Activated CD4-positive, alpha-beta T cell treated with anti-CD3 and anti-CD28 coated beads, Interleukin-2, amount 10 ng/mL, durations not matched to agents 7 days and 5 days (primary cell): ENCODE data around the gene F10. TPM values are rescaled to one million over a fixed set of nuclear protein-coding genes. Genes with fewer than 3 reads are reported as not detected.

Experiments
- CTCF ChIA-PET: fragments of 350-600 bp; sonication (Branson Sonifier 250); formaldehyde crosslinking; loops from one replicate; lab custom pipeline; 2021; ENCODE audit warnings: antibody characterized with exemption; lab: Charles Lee
- POLR2A ChIA-PET: fragments of 350-600 bp; sonication (Branson Sonifier 250); formaldehyde crosslinking; loops from one replicate; lab custom pipeline; 2021; ENCODE audit warnings: antibody characterized with exemption; lab: Charles Lee
- DNase-seq: peaks from one replicate; pipeline ENCODE4 v3.0.0-alpha.2; 2020
- H3K27ac Mint-ChIP-seq: one replicate; pipeline ENCODE4 v1.8.0; 2021; ENCODE audit warnings: mild to moderate bottlenecking, moderate library complexity, mixed read lengths
- H3K27me3 Mint-ChIP-seq: one replicate; pipeline ENCODE4 v1.8.0; 2021; ENCODE audit warnings: mixed read lengths
- H3K36me3 Mint-ChIP-seq: one replicate; pipeline ENCODE4 v1.8.0; 2021; ENCODE audit warnings: low read depth, mixed read lengths
- H3K4me1 Mint-ChIP-seq: one replicate; pipeline ENCODE4 v1.8.0; 2021; ENCODE audit warnings: mixed read lengths
- H3K4me3 Mint-ChIP-seq: one replicate; pipeline ENCODE4 v1.8.0; 2021; ENCODE audit warnings: mild to moderate bottlenecking, moderate library complexity, mixed read lengths
- H3K9me3 Mint-ChIP-seq: one replicate; pipeline ENCODE4 v1.8.0; 2021; ENCODE audit warnings: mixed read lengths
- total RNA-seq, 2 experiments: library from RNA; stranded (reverse); gene quantifications; one replicate each; pipeline ENCODE4 v1.2.3, GENCODE V29; 2021

Gene F10
- total RNA-seq, 2 experiments from 2014 or later, result not detected

GRCh38 chr13:113178070-113178895, 55.7 kb downstream of the F10 start:
- Mint-ChIP-seq H3K27ac (peak overlapping the region; percentile 74), H3K9me3 (no peaks in the 10 kb centered on the region), H3K4me1 (peaks cover 76% of the 10 kb centered on the region), H3K4me3 (no peak overlapping the region), H3K27me3 (no peaks in the 10 kb centered on the region), H3K36me3 (peaks cover 76% of the 10 kb centered on the region)
- ChIA-PET CTCF (interaction anchor here (0.6 to 0.7 kb wide), 2 partner anchors 9 to 414 kb away, joined by 3 read pairs; no protein-coding TSS in a partner anchor), POLR2A (no interaction called here)
- DNase-seq, result no peak

GRCh38 chr13:113178896-113179167, 56.2 kb downstream of the F10 start:
- peak overlapping the region; percentile 86 for H3K27ac Mint-ChIP-seq
- peaks cover 82% of the 10 kb centered on the region for H3K36me3 Mint-ChIP-seq
- CTCF ChIA-PET, result interaction anchor here (0.6 to 0.7 kb wide), 2 partner anchors 10 to 413 kb away, joined by 3 read pairs; no protein-coding TSS in a partner anchor
- no peak for DNase-seq
- H3K4me3 Mint-ChIP-seq, result peak overlapping the region; percentile 6
- H3K4me1 Mint-ChIP-seq, result peaks cover 79% of the 10 kb centered on the region
- POLR2A ChIA-PET, result no interaction called here
- no peaks in the 10 kb centered on the region for H3K9me3 Mint-ChIP-seq
- H3K27me3 Mint-ChIP-seq, result no peaks in the 10 kb centered on the region

GRCh38 chr13:113179374-113180230, 57.0 kb downstream of the F10 start:
- Mint-ChIP-seq H3K36me3 (peaks cover 78% of the 10 kb centered on the region), H3K4me1 (peaks cover 78% of the 10 kb centered on the region), H3K27me3 (no peaks in the 10 kb centered on the region), H3K4me3 (no peak overlapping the region), H3K9me3 (no peaks in the 10 kb centered on the region), H3K27ac (peak overlapping the region; percentile 86)
- no peak for DNase-seq
- CTCF ChIA-PET, result interaction anchor here (0.6 to 1.2 kb wide), 3 partner anchors 10 to 413 kb away, joined by 3 to 4 read pairs (median 3); no protein-coding TSS in a partner anchor
- POLR2A ChIA-PET, result no interaction called here

DNA sequence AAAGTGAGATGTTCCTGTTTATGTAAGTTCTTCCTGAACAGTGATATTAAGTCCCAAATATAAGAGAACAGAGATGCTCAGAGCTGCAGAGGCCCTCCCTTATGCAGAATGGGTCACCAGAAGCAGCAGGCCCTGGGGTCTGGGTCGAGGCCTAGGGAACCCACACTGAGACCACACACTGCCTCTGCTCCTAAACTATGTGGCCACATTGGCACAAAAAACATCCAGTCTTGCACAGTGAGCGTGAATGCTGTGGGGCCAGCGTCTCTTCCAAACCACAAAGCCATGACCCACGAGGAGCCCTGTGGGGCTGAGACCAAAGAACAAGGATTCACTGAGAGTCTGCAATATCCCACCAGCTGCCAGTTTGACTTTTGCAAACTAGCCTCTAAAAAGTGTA, 59.4 kb downstream of the F10 start:
- Mint-ChIP-seq H3K9me3 (no peaks in the 10 kb centered on the region), H3K4me1 (peaks cover 77% of the 10 kb centered on the region), H3K27ac (peak overlapping the region; percentile 80), H3K36me3 (peaks cover 71% of the 10 kb centered on the region), H3K4me3 (no peak overlapping the region), H3K27me3 (no peaks in the 10 kb centered on the region)
- ChIA-PET CTCF (interaction anchor here (1.5 to 1.6 kb wide), 2 partner anchors 9 to 28 kb away, joined by 3 to 4 read pairs; partner anchors contain the start of gene CUL4A), POLR2A (no interaction called here)
- DNase-seq, result no peak

- H3K4me1 Mint-ChIP-seq, result peaks cover 82% of the 10 kb centered on the region
- peak overlapping the region; percentile 57 for H3K27ac Mint-ChIP-seq
- peaks cover 1% of the 10 kb centered on the region for H3K9me3 Mint-ChIP-seq
- DNase-seq, result no peak
- H3K27me3 Mint-ChIP-seq, result no peaks in the 10 kb centered on the region
- CTCF ChIA-PET, result interaction anchor here (1.0 to 1.6 kb wide), 3 partner anchors 9 to 26 kb away, joined by 3 to 4 read pairs (median 3); partner anchors contain the start of gene CUL4A
- peaks cover 76% of the 10 kb centered on the region for H3K36me3 Mint-ChIP-seq
- POLR2A ChIA-PET, result no interaction called here
- peak overlapping the region; percentile 25 for H3K4me3 Mint-ChIP-seq
Observed at GRCh38 chr13:113183450-113184129, 61.0 kb downstream of the F10 start.

DNA sequence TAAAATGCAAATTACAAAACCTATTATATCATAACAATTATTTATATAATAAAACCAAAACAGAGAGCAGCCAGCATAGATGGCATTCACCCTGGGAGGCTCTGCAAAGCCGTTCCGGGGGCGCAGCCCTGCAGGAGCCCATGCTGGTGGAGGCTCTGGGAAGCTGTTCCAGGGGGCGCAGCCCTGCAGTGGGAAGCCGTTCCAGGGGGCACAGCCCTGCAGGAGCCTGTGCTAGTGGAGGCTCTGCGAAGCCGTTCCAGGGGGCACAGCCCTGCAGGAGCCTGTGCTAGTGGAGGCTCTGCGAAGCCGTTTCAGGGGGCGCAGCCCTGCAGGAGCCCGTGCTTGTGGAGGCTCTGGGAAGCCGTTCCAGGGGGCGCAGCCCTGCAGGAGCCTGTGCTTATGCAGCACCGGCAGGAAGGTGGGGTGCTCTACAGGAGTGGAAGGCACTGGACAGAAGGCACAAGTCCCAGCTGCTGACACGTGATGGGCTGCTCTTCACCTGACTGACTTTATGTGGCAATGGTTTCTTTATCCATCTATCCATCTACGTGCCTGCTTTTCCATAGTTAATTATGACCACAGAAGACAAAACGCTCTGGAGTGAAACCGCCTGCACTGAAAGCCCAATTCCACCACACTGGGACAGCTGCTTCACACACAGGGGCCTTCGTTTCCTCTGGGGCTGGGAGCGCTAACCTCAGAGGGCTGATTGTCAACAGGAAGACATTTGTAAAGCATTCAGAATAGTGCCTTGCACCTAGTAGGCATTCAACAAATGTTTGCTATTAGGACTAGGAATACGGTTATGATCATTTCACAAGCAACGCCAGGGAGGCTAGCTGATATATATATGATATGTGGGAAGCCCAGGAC, 62.2 kb downstream of the F10 start:
- ChIA-PET POLR2A (no interaction called here), CTCF (no interaction called here)
- peak overlapping the region; percentile 88 for H3K27ac Mint-ChIP-seq
- peak overlapping the region; percentile 58 for H3K4me3 Mint-ChIP-seq
- peaks cover 2% of the 10 kb centered on the region for H3K9me3 Mint-ChIP-seq
- peak; percentile 33 for DNase-seq
- H3K36me3 Mint-ChIP-seq, result peaks cover 74% of the 10 kb centered on the region
- peaks cover 77% of the 10 kb centered on the region for H3K4me1 Mint-ChIP-seq
- H3K27me3 Mint-ChIP-seq, result no peaks in the 10 kb centered on the region

DNA sequence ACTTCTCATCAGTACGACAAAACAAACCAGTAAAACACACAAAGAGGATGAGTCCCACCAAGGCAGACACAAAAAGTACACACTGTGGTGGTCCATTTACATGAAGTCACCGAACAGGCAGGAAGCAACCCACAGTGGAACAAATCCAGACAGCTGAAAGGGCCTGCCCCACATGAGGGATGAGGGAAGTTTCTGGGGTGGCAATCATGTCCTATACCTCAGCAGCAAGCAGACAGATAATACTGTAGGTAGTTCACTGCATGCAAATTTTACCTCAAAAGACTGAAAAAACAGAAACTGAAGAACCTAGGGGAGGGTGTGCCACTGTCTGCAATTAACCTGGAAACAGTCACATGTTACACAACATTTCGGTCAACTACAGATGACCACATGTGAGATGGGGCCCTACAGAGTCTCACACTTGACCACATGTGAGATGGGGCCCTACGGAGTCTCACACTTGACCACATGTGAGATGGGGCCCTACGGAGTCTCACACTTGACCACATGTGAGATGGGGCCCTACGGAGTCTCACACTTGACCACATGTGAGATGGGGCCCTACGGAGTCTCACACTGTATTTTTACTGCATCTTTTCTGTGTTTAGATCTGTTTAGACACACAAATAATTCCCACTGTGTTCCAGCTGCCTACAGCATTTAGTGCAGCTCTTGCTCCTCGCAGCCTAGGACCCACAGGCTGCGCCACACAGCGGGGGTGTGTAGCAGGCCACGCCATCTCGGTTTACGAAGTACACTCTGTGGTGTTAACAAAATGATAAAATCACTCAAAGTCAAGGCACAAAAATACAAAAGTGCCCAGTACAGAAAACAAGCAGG, 63.7 kb downstream of the F10 start:
- DNase-seq, result no peak
- peak overlapping the region; percentile 76 for H3K27ac Mint-ChIP-seq
- H3K4me1 Mint-ChIP-seq, result peaks cover 64% of the 10 kb centered on the region
- no peak overlapping the region for H3K4me3 Mint-ChIP-seq
- H3K27me3 Mint-ChIP-seq, result no peaks in the 10 kb centered on the region
- peaks cover 70% of the 10 kb centered on the region for H3K36me3 Mint-ChIP-seq
- peaks cover 2% of the 10 kb centered on the region for H3K9me3 Mint-ChIP-seq
- POLR2A ChIA-PET, result no interaction called here
- CTCF ChIA-PET, result interaction anchor here (1.0 kb wide), 1 partner anchor 24 kb away, joined by 4 read pairs; the partner anchor contains the start of gene CUL4A

DNA sequence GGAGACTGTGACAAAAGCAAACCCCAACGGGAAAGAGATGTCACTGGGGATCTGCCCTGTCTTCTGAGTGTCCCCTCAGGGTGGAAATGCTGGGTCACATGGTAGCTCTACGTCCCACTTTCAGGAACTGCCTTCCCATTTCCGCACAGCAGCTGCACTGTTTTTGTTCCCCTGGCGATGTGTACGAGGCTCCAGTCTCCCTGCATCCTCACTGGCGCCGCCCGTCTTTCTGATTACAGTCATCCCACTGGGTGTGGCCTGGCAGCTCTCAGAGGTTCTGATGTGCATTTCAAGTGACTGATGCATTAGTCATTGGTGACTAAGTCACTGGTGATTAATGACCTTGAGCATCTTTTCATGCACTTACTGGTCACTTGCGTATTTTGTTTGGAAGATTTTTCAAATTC, 64.7 kb downstream of the F10 start:
- Mint-ChIP-seq H3K36me3 (peaks cover 61% of the 10 kb centered on the region), H3K27me3 (no peaks in the 10 kb centered on the region), H3K4me3 (no peak overlapping the region), H3K9me3 (peaks cover 2% of the 10 kb centered on the region), H3K4me1 (peaks cover 57% of the 10 kb centered on the region), H3K27ac (peak overlapping the region; percentile 58)
- ChIA-PET POLR2A (no interaction called here), CTCF (interaction anchor here (1.0 kb wide), 1 partner anchor 23 kb away, joined by 4 read pairs; the partner anchor contains the start of gene CUL4A)
- no peak for DNase-seq

GRCh38 chr13:113187883-113188665, 65.5 kb downstream of the F10 start:
- Mint-ChIP-seq H3K4me1 (peaks cover 54% of the 10 kb centered on the region), H3K27me3 (no peaks in the 10 kb centered on the region), H3K27ac (no peak overlapping the region), H3K36me3 (peaks cover 63% of the 10 kb centered on the region), H3K9me3 (peaks cover 2% of the 10 kb centered on the region), H3K4me3 (no peak overlapping the region)
- DNase-seq, result no peak
- ChIA-PET POLR2A (interaction anchor here (0.9 kb wide), 1 partner anchor 21 kb away, joined by 4 read pairs; the partner anchor contains the start of genes CUL4A and PCID2), CTCF (interaction anchor here (0.7 to 1.3 kb wide), 2 partner anchors 9 to 296 kb away, joined by 3 to 4 read pairs; no protein-coding TSS in a partner anchor)

GRCh38 chr13:113190181-113190580, 67.6 kb downstream of the F10 start:
- H3K36me3 Mint-ChIP-seq, result peaks cover 62% of the 10 kb centered on the region
- ChIA-PET CTCF (interaction anchor here (1.4 kb wide), 1 partner anchor 359 kb away, joined by 3 read pairs; no protein-coding TSS in a partner anchor), POLR2A (no interaction called here)
- H3K4me1 Mint-ChIP-seq, result peaks cover 43% of the 10 kb centered on the region
- DNase-seq, result no peak
- no peaks in the 10 kb centered on the region for H3K27me3 Mint-ChIP-seq
- no peak overlapping the region for H3K27ac Mint-ChIP-seq
- peaks cover 2% of the 10 kb centered on the region for H3K9me3 Mint-ChIP-seq
- no peak overlapping the region for H3K4me3 Mint-ChIP-seq
